SK-N-SH (cell line): ENCODE measurements around the gene PLXND1. TPM values are rescaled to one million over a fixed set of nuclear protein-coding genes. Genes with fewer than 3 reads are reported as not detected.

Source experiments
- CTCF ChIA-PET: fragments of 300-600, 350-600 bp; formaldehyde crosslinking; extraction: SDS; loops from one replicate; lab custom pipeline; 2021; lab: Yijun Ruan, JAX
- POLR2A ChIA-PET: fragments of 350-600 bp; sonication (Branson Sonifier 250); formaldehyde crosslinking; extraction: SDS; loops from one replicate; lab custom pipeline; 2020; ENCODE audit warnings: antibody characterized with exemption, inconsistent platforms; lab: Yijun Ruan, JAX
- DNase-seq: peaks from one replicate; pipeline ENCODE4 v3.0.0; 2012
- H2AFZ ChIP-seq: fragments of 200-600 bp; sonication (generic); 2 replicates; pipeline ENCODE4 v1.8.1; 2016; ENCODE audit warnings: antibody characterized with exemption, mild to moderate bottlenecking, low read depth
- H3F3A ChIP-seq: fragments of 200-600 bp; sonication (generic); replicated peaks from 2 replicates; pipeline ENCODE3; 2016; ENCODE audit warnings: antibody characterized with exemption, mild to moderate bottlenecking; ENCODE audit not compliant: insufficient read depth
- H3K27ac ChIP-seq, 2 experiments: fragments of 200-500 bp in 1 of 2; fragments of 200-600 bp in 1 of 2; sonication (Bioruptor generic) in 1 of 2; sonication (generic), shearing (Covaris generic) in 1 of 2; 2 replicates each; pipeline versions ENCODE4 v1.5.1 to v1.6.1; 2014 to 2016; ENCODE audit warnings: low read depth in 2 of 2, inconsistent platforms in 1 of 2, low read length in 1 of 2, mild to moderate bottlenecking in 1 of 2, mixed read lengths in 1 of 2
- H3K27me3 ChIP-seq: fragments of 200-600 bp; sonication (generic), shearing (Covaris generic); 2 replicates; pipeline ENCODE4 v1.6.1; 2016; ENCODE audit warnings: mixed run types; ENCODE audit not compliant: insufficient read depth
- H3K36me3 ChIP-seq, 2 experiments: fragments of 200-500 bp in 1 of 2; fragments of 200-600 bp in 1 of 2; sonication (Bioruptor generic) in 1 of 2; sonication (generic) in 1 of 2; replicated peaks in 1 of 2; 2 replicates each; pipeline versions ENCODE3 to v1.5.1; 2014 to 2016; ENCODE audit warnings: low read length in 1 of 2, mild to moderate bottlenecking in 1 of 2; ENCODE audit not compliant: insufficient read depth in 2 of 2, control insufficient read depth in 1 of 2
- H3K4me1 ChIP-seq, 2 experiments: fragments of 200-500 bp in 1 of 2; fragments of 200-600 bp in 1 of 2; sonication (Bioruptor generic) in 1 of 2; sonication (generic), shearing (Covaris generic) in 1 of 2; 2 replicates each; pipeline versions ENCODE4 v1.5.1 to v1.6.1; 2014 to 2016; ENCODE audit warnings: low read depth in 1 of 2, low read length in 1 of 2, mixed run types in 1 of 2; ENCODE audit not compliant: insufficient read depth in 2 of 2, control insufficient read depth in 1 of 2
- H3K4me2 ChIP-seq: fragments of 200-600 bp; sonication (generic), shearing (Covaris generic); 2 replicates; pipeline ENCODE4 v1.6.1; 2017; ENCODE audit warnings: mixed run types
- H3K4me3 ChIP-seq, 2 experiments: fragments of 200-500 bp in 1 of 2; fragments of 200-600 bp in 1 of 2; sonication (Bioruptor generic) in 1 of 2; sonication (generic), shearing (Covaris generic) in 1 of 2; 2 replicates each; pipeline versions ENCODE4 v1.5.1 to v1.8.1; 2014 to 2016; ENCODE audit warnings: low read depth in 2 of 2, inconsistent platforms in 1 of 2, low read length in 1 of 2, mild to moderate bottlenecking in 1 of 2, mixed read lengths in 1 of 2, moderate library complexity in 1 of 2
- H3K79me2 ChIP-seq: fragments of 200-600 bp; sonication (generic); 2 replicates; pipeline ENCODE4 v1.8.1; 2017; ENCODE audit warnings: mild to moderate bottlenecking; ENCODE audit not compliant: insufficient read depth
- H3K9ac ChIP-seq: fragments of 200-600 bp; sonication (generic); 2 replicates; pipeline ENCODE4 v1.6.1; 2017; ENCODE audit warnings: mixed run types
- H3K9me2 ChIP-seq: fragments of 200-600 bp; sonication (generic); 2 replicates; pipeline ENCODE4 v1.6.1; 2017; ENCODE audit warnings: mixed run types
- H3K9me3 ChIP-seq: fragments of 200-600 bp; sonication (generic); 2 replicates; pipeline ENCODE4 v1.6.1; 2017; ENCODE audit warnings: mixed run types, mild to moderate bottlenecking, moderate library complexity
- H4K20me1 ChIP-seq: fragments of 200-600 bp; sonication (generic); 2 replicates; pipeline ENCODE4 v1.6.1; 2017; ENCODE audit warnings: mild to moderate bottlenecking, mixed run types; ENCODE audit not compliant: insufficient read depth
- CHD2 ChIP-seq: fragments of 150-350 bp; IDR thresholded peaks from 2 replicates; pipeline ENCODE4 v1.6.1; 2018; ENCODE audit warnings: low read length; ENCODE audit not compliant: partially characterized antibody
- ELF1 ChIP-seq: IDR thresholded peaks from 2 replicates; pipeline ENCODE4 v1.4.0; 2012
- FOSL2 ChIP-seq: IDR thresholded peaks from 2 replicates; pipeline ENCODE4 v1.4.0; 2012; ENCODE audit warnings: low read depth, mild to moderate bottlenecking, moderate library complexity, borderline replicate concordance
- FOXJ3 ChIP-seq: sonication (generic); formaldehyde crosslinking; IDR thresholded peaks from 2 replicates; pipeline ENCODE4 v1.5.1; 2020; ENCODE audit warnings: mild to moderate bottlenecking, missing genetic modification reagents
- JUND ChIP-seq: IDR thresholded peaks from 2 replicates; pipeline ENCODE4 v1.4.0; 2012
- MXI1 ChIP-seq: IDR thresholded peaks from 2 replicates; pipeline ENCODE4 v1.6.1; 2012; ENCODE audit warnings: mild to moderate bottlenecking, low read depth, low read length, improper control_type of control experiment
- NRF1 ChIP-seq: IDR thresholded peaks from 2 replicates; pipeline ENCODE4 v1.6.1; 2012; ENCODE audit warnings: low read depth, mild to moderate bottlenecking, low read length
- POLR2AphosphoS5 ChIP-seq: IDR thresholded peaks from 2 replicates; pipeline ENCODE4 v1.6.1; 2012; ENCODE audit warnings: low read depth, low read length
- RAD21 ChIP-seq: IDR thresholded peaks from 2 replicates; pipeline ENCODE4 v1.6.1; 2012; ENCODE audit warnings: mild to moderate bottlenecking, low read length
- RFX5 ChIP-seq: IDR thresholded peaks from 2 replicates; pipeline ENCODE4 v1.6.1; 2012; ENCODE audit warnings: mild to moderate bottlenecking, improper control_type of control experiment, low read length
- RXRA ChIP-seq: IDR thresholded peaks from 2 replicates; pipeline ENCODE4 v1.4.0; 2012; ENCODE audit warnings: low read depth, mild to moderate bottlenecking, borderline replicate concordance
- SIN3A ChIP-seq: IDR thresholded peaks from 2 replicates; pipeline ENCODE4 v1.6.1; 2012; ENCODE audit warnings: low read depth, mild to moderate bottlenecking, low read length, moderate library complexity, borderline replicate concordance
- SMC3 ChIP-seq: IDR thresholded peaks from 2 replicates; pipeline ENCODE4 v1.6.1; 2012; ENCODE audit warnings: low read depth, low read length, improper control_type of control experiment
- TCF12 ChIP-seq: IDR thresholded peaks from 2 replicates; pipeline ENCODE4 v1.4.0; 2012
- YY1 ChIP-seq: IDR thresholded peaks from 2 replicates; pipeline ENCODE4 v1.4.0; 2012; ENCODE audit warnings: low read depth, mild to moderate bottlenecking
- WGBS: methylation state at CpG from one replicate; pipeline ENCODE4 v1.1.6; 2017; ENCODE audit warnings: low lambda C conversion rate; 5-methylcytosine and 5-hydroxymethylcytosine counted together
- polyA plus RNA-seq, 3 experiments: library from polyadenylated mRNA; depleted of rRNA; stranded (reverse); fragments of >200 nt; gene quantifications; 2 replicates each; pipeline ENCODE4 v1.2.3, GENCODE V29; 2012
- TF ChIP-seq, protein P1 (sequence below): IDR thresholded peaks from 2 replicates; pipeline ENCODE4 v1.4.0; 2012; ENCODE audit warnings: low read depth
- TF ChIP-seq, protein P2 (sequence below): fragments of 150-350 bp; IDR thresholded peaks from 2 replicates; pipeline ENCODE4 v1.6.1; 2016; ENCODE audit warnings: mild to moderate bottlenecking, low read depth, low read length
- TF ChIP-seq, protein P3 (sequence below): fragments of 150-350 bp; IDR thresholded peaks from 2 replicates; pipeline ENCODE4 v1.6.1; 2017; ENCODE audit warnings: antibody characterized with exemption, low read length, low read depth, borderline replicate concordance

Gene PLXND1
- polyA plus RNA-seq, 1 of the 3 experiments (the other 2 are of a cell fraction), result 53.5 TPM

GRCh38 chr3:129521611-129522010, 84.9 kb downstream of the PLXND1 start:
- Histone ChIP-seq H3K9me3 (no peaks in the 10 kb centered on the region), H3K9ac (no peak overlapping the region)
- no peak for TF ChIP-seq RFX5
- no peak for TF ChIP-seq JUND
- TF ChIP-seq TCF12, result no peak
- no peak for TF ChIP-seq ELF1
- TF ChIP-seq FOSL2, result no peak
- no peak for TF ChIP-seq NRF1
- TF ChIP-seq, protein P1, sequence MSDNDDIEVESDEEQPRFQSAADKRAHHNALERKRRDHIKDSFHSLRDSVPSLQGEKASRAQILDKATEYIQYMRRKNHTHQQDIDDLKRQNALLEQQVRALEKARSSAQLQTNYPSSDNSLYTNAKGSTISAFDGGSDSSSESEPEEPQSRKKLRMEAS, result no peak
- no peak for TF ChIP-seq YY1
- no peak for TF ChIP-seq SMC3
- TF ChIP-seq, all 33 proteins: peak for 0
- Histone ChIP-seq H3F3A (no peaks in the 10 kb centered on the region), H2AFZ (no peak overlapping the region), H3K4me2 (no peak overlapping the region), H3K79me2 (no peaks in the 10 kb centered on the region), H4K20me1 (no peaks in the 10 kb centered on the region), H3K27me3 (no peaks in the 10 kb centered on the region), H3K4me3 (no peak overlapping the region), H3K9me2 (no peaks in the 10 kb centered on the region), H3K27ac (no peak overlapping the region), H3K4me1 (peaks cover 0 to 15% of the 10 kb centered on the region in 2 experiments; a peak in 2 of 4 replicates), H3K36me3 (no peaks in the 10 kb centered on the region)
- POLR2A ChIA-PET, result interaction anchor here (0.7 kb wide), 1 partner anchor 22 kb away, joined by 3 read pairs; no protein-coding TSS in a partner anchor
- 85% methylated on average over 8 of the region's 8 CpGs for WGBS
- CTCF ChIA-PET, result no interaction called here
- DNase-seq, result peak; percentile 63

- POLR2A ChIA-PET, result interaction anchor here (0.7 kb wide), 1 partner anchor 23 kb away, joined by 3 read pairs; no protein-coding TSS in a partner anchor
- Histone ChIP-seq H3K4me2 (no peak overlapping the region), H3K36me3 (no peaks in the 10 kb centered on the region), H3K9ac (no peak overlapping the region), H3K9me3 (no peaks in the 10 kb centered on the region), H3F3A (no peaks in the 10 kb centered on the region), H3K79me2 (no peaks in the 10 kb centered on the region), H4K20me1 (no peaks in the 10 kb centered on the region), H3K9me2 (no peaks in the 10 kb centered on the region), H3K27me3 (no peaks in the 10 kb centered on the region), H2AFZ (no peak overlapping the region), H3K27ac (no peak overlapping the region), H3K4me3 (no peak overlapping the region), H3K4me1 (peaks cover 0 to 15% of the 10 kb centered on the region in 2 experiments; a peak in 2 of 4 replicates)
- TF ChIP-seq RXRA, result no peak
- TF ChIP-seq MXI1, result no peak
- no peak for TF ChIP-seq FOSL2
- no peak for TF ChIP-seq RFX5
- TF ChIP-seq FOXJ3 (CRISPR knock-in tag), result no peak
- TF ChIP-seq POLR2AphosphoS5, result no peak
- TF ChIP-seq, protein P2, sequence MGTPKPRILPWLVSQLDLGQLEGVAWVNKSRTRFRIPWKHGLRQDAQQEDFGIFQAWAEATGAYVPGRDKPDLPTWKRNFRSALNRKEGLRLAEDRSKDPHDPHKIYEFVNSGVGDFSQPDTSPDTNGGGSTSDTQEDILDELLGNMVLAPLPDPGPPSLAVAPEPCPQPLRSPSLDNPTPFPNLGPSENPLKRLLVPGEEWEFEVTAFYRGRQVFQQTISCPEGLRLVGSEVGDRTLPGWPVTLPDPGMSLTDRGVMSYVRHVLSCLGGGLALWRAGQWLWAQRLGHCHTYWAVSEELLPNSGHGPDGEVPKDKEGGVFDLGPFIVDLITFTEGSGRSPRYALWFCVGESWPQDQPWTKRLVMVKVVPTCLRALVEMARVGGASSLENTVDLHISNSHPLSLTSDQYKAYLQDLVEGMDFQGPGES, result no peak
- no peak for TF ChIP-seq RAD21
- TF ChIP-seq SIN3A, result no peak
- no peak for TF ChIP-seq SMC3
- TF ChIP-seq CHD2, result no peak
- TF ChIP-seq, protein P3, sequence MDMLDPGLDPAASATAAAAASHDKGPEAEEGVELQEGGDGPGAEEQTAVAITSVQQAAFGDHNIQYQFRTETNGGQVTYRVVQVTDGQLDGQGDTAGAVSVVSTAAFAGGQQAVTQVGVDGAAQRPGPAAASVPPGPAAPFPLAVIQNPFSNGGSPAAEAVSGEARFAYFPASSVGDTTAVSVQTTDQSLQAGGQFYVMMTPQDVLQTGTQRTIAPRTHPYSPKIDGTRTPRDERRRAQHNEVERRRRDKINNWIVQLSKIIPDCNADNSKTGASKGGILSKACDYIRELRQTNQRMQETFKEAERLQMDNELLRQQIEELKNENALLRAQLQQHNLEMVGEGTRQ, result no peak
- no peak for TF ChIP-seq ELF1
- peak; percentile 43 for DNase-seq
- CTCF ChIA-PET, result no interaction called here
- whole genome bisulfite sequencing, result 78% methylated on average over 4 of the region's 4 CpGs
Measured at GRCh38 chr3:129520960-129521359, 85.5 kb downstream of the PLXND1 start.
